ENCODE data around the gene CANT1. TPM values are rescaled to one million over a fixed set of nuclear protein-coding genes. Genes with fewer than 3 reads are reported as not detected.

The CANT1 gene
- total RNA-seq, 4 donors from 2014 or later = 17.5 to 38.3 (median 26.6) TPM

DNA sequence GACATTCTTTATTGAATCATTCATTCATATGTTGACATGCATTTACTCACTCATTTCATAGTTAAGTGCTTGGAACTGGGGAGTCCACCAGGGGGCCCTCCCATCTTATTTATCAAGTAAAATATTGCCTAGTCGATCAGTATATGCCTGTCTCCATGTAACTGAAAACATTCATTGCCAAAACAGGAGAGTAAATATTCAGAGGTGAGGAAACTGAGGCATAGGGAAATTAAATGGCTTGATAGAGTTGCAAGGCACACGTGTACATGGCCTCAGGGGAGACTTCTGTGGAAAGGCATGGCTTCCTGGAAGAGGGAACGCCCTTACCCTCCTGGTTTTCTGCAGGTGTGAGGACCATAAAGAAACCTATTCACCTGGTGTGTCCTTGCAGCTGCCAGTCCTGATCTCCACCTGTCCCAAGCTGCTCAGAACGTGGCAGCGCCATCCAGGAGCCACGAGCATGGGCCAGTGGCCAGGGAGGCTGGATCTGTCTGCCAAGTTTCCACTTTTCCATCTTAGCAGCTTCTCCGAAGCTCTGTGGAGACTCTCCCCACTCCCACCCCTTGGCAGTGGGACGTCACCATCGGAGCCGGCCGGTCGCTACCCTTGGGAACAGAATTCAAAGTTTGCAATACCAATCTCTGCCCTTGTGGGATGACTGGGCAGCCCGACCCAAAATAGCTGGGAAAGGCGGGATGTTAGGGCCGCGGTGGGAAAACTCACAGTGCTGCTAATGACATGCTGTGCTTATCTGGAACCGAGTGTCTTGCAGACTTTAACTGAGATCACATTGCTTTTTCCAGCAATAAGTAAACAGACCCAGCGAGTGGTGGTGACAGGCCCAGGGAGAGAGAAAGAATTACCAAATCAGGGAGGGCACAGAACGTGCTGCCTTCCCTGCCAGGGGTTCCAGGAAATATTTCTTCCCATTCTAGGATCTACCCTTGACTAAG is 10.3 kb upstream of the CANT1 start:
- intact Hi-C loops (cut with DNase I; ENCODE audit: low total_unique reads) (loop anchor here (1.0 to 5.0 kb wide), 3 partner anchors 22 to 1102 kb away; no protein-coding TSS in a partner anchor), in situ Hi-C loops (cut with MboI; ENCODE audit: low sequenced_read_pairs in 4 of 4) (no loop called here)
- TF ChIP-seq, protein P1, sequence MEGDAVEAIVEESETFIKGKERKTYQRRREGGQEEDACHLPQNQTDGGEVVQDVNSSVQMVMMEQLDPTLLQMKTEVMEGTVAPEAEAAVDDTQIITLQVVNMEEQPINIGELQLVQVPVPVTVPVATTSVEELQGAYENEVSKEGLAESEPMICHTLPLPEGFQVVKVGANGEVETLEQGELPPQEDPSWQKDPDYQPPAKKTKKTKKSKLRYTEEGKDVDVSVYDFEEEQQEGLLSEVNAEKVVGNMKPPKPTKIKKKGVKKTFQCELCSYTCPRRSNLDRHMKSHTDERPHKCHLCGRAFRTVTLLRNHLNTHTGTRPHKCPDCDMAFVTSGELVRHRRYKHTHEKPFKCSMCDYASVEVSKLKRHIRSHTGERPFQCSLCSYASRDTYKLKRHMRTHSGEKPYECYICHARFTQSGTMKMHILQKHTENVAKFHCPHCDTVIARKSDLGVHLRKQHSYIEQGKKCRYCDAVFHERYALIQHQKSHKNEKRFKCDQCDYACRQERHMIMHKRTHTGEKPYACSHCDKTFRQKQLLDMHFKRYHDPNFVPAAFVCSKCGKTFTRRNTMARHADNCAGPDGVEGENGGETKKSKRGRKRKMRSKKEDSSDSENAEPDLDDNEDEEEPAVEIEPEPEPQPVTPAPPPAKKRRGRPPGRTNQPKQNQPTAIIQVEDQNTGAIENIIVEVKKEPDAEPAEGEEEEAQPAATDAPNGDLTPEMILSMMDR (IDR thresholded peaks at IDR 0.05 in 4 of 5, conservative IDR thresholded peaks at IDR 0.05 in 1 of 5) = peak; percentile 65 to 77 (median 71)
- peak in 1 of 2 donors; percentile 12 for TF ChIP-seq POLR2A (IDR thresholded peaks at IDR 0.05)
- Histone ChIP-seq H3K4me3 (peak overlapping the region in 1 of 4 donors; percentile 6), H3K4me1 (peaks cover 28 to 49% of the 10 kb centered on the region in 2 donors), H3K36me3 (no peaks in the 10 kb centered on the region), H3K27me3 (no peaks in the 10 kb centered on the region), H3K9me3 (no peaks in the 10 kb centered on the region), H3K27ac (peak overlapping the region; percentile 67 to 83 (median 78))
- DNase-seq (peak in 1 of 2 donors; percentile 68), ATAC-seq (peak; percentile 39 to 72)

GRCh38 chr17:79019261-79019631 is 9.7 kb upstream of the CANT1 start:
- peaks cover 21 to 45% of the 10 kb centered on the region in 2 donors for H3K4me1 ChIP-seq
- H3K36me3 ChIP-seq = no peaks in the 10 kb centered on the region
- H3K9me3 ChIP-seq = no peaks in the 10 kb centered on the region
- in situ Hi-C loops (cut with MboI; ENCODE audit: low sequenced_read_pairs in 4 of 4) = no loop called here
- TF ChIP-seq, protein P1 (IDR thresholded peaks at IDR 0.05 in 4 of 5, conservative IDR thresholded peaks at IDR 0.05 in 1 of 5) = no peak
- no peak overlapping the region for H3K4me3 ChIP-seq
- intact Hi-C loops (cut with DNase I; ENCODE audit: low total_unique reads) = loop anchor here (1.0 kb wide), 1 partner anchor 23 kb away; no protein-coding TSS in a partner anchor
- H3K27ac ChIP-seq = peak overlapping the region in 1 of 4 donors; percentile 83
- DNase-seq (no peak), ATAC-seq (no peak)
- no peaks in the 10 kb centered on the region for H3K27me3 ChIP-seq

GRCh38 chr17:79018370-79018695 is 8.8 kb upstream of the CANT1 start:
- Histone ChIP-seq H3K4me1 (peaks cover 19 to 36% of the 10 kb centered on the region in 2 donors), H3K9me3 (no peaks in the 10 kb centered on the region), H3K4me3 (no peak overlapping the region), H3K36me3 (no peaks in the 10 kb centered on the region), H3K27ac (no peak overlapping the region), H3K27me3 (no peaks in the 10 kb centered on the region)
- intact Hi-C loops (cut with DNase I; ENCODE audit: low total_unique reads) = no loop called here
- ATAC-seq = no peak
- no peak for TF ChIP-seq POLR2A (IDR thresholded peaks at IDR 0.05)
- TF ChIP-seq, protein P1 (IDR thresholded peaks at IDR 0.05 in 4 of 5, conservative IDR thresholded peaks at IDR 0.05 in 1 of 5) = no peak
- no peak for DNase-seq
- in situ Hi-C loops (cut with MboI; ENCODE audit: low sequenced_read_pairs in 4 of 4) = no loop called here

GRCh38 chr17:79017546-79018369 is 8.2 kb upstream of the CANT1 start:
- no peak overlapping the region for H3K27ac ChIP-seq
- no peak for ATAC-seq
- intact Hi-C loops (cut with DNase I; ENCODE audit: low total_unique reads) (no loop called here), in situ Hi-C loops (cut with MboI; ENCODE audit: low sequenced_read_pairs in 4 of 4) (no loop called here)
- no peaks in the 10 kb centered on the region for H3K36me3 ChIP-seq
- TF ChIP-seq, protein P1 (IDR thresholded peaks at IDR 0.05 in 4 of 5, conservative IDR thresholded peaks at IDR 0.05 in 1 of 5) = no peak
- no peak for TF ChIP-seq POLR2A (IDR thresholded peaks at IDR 0.05)
- H3K9me3 ChIP-seq = no peaks in the 10 kb centered on the region
- no peak overlapping the region for H3K4me3 ChIP-seq
- H3K27me3 ChIP-seq = no peaks in the 10 kb centered on the region
- peaks cover 15 to 31% of the 10 kb centered on the region in 2 donors for H3K4me1 ChIP-seq
- peak in 1 of 2 donors; percentile 4 for DNase-seq
